ENCODE measurements around the gene CNPY1.

CNPY1 gene

DNA sequence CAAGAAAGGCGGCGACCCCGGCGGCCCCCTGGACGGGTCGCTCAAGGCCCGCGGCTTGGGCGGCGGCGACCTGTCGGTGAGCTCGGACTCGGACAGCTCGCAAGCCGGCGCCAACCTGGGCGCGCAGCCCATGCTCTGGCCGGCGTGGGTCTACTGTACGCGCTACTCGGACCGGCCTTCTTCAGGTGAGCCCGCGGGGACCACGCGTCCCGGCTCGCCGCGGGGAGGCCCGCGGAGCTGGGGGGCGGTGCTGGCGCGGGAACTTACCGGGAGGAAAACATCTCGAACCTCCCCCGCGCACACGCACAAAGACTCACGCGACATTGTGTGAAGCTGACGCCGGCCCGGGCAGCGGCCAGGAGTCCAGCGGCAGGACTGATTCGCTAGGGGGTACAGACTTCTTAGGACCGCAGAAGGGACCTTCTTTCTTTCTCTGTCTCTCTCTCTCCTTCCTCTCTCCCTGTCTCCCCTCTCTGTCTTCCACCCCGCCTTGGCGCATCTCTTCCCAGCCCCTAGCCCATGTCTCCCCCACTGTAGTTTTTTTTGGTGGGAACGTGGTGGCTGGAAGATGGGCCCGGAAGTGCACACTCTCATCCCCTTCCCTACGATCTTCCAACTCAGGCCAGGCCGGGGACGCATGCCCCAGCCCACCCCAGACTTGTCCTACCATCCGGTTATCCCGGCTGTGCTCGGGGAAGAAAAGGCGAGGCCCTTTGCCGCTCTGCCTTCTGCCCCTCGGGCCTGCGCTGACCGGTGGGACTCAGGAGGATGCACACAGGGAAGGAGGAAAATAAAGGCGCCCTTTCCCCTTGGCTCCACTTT is 87.3 kb downstream of the CNPY1 start:
- H3K9ac ChIP-seq (ENCODE audit: low read depth, low read length) = no peak overlapping the region
- H3K4me2 ChIP-seq (ENCODE audit: insufficient read depth, low read length) = no peak overlapping the region
- no peak for ATAC-seq (ENCODE audit: insufficient read depth, low read depth)

GRCh38 chr7:155458111-155458877 is 88.1 kb downstream of the CNPY1 start, which contains the start of gene EN2:
EN2 (plus strand) TSS chr7:155458129; CDS start chr7:155458378, 249 bp downstream.
- Histone ChIP-seq H3K9ac (ENCODE audit: low read depth, low read length) (no peak within 1 kb of the TSS), H2AFZ (ENCODE audit: low read depth, low read length) (no peak within 1 kb of the TSS), H3K4me2 (ENCODE audit: insufficient read depth, low read length) (no peak within 1 kb of the TSS), H4K20me1 (ENCODE audit: insufficient read depth, low read length) (no peaks in the 10 kb centered on the region), H3K27ac (ENCODE audit: low read length) (no peak within 1 kb of the TSS), H3K27me3 (ENCODE audit: insufficient read depth, low read length, poor library complexity) (no peaks in the 10 kb centered on the region), H3K36me3 (ENCODE audit: insufficient read depth, low read length) (no peaks in the 10 kb centered on the region), H3K79me2 (ENCODE audit: insufficient read depth, low read length) (no peaks in the 10 kb centered on the region), H3K9me3 (ENCODE audit: insufficient read depth, low read length, severe bottlenecking) (no peaks in the 10 kb centered on the region), H3K4me1 (ENCODE audit: insufficient read depth, low read length) (no peaks in the 10 kb centered on the region), H3K4me3 (ENCODE audit: low read depth in 1 of 2, low read length in 2 of 2) (no peak within 1 kb of the TSS)
- DNase-seq (no peak), ATAC-seq (ENCODE audit: insufficient read depth, low read depth) (no peak)
- TF ChIP-seq CTCF (IDR thresholded peaks at IDR 0.05; ENCODE audit: borderline replicate concordance, extremely low read depth, low read length, poor library complexity, severe bottlenecking) (no peak), EZH2 (IDR thresholded peaks at IDR 0.05; ENCODE audit: borderline replicate concordance, low read depth, low read length, severe bottlenecking) (no peak)

More for the DNA sequence above, 87.3 kb downstream of the CNPY1 start:
- TF ChIP-seq EZH2 (IDR thresholded peaks at IDR 0.05; ENCODE audit: borderline replicate concordance, low read depth, low read length, severe bottlenecking) (no peak), CTCF (IDR thresholded peaks at IDR 0.05; ENCODE audit: borderline replicate concordance, extremely low read depth, low read length, poor library complexity, severe bottlenecking) (no peak)
- Histone ChIP-seq H3K27ac (ENCODE audit: low read length) (no peak overlapping the region), H3K9me3 (ENCODE audit: insufficient read depth, low read length, severe bottlenecking) (no peaks in the 10 kb centered on the region), H3K4me3 (ENCODE audit: low read depth in 1 of 2, low read length in 2 of 2) (no peak overlapping the region), H2AFZ (ENCODE audit: low read depth, low read length) (no peak overlapping the region), H3K79me2 (ENCODE audit: insufficient read depth, low read length) (no peaks in the 10 kb centered on the region), H4K20me1 (ENCODE audit: insufficient read depth, low read length) (no peaks in the 10 kb centered on the region), H3K27me3 (ENCODE audit: insufficient read depth, low read length, poor library complexity) (no peaks in the 10 kb centered on the region), H3K36me3 (ENCODE audit: insufficient read depth, low read length) (no peaks in the 10 kb centered on the region), H3K4me1 (ENCODE audit: insufficient read depth, low read length) (no peaks in the 10 kb centered on the region)
- no peak for DNase-seq

GRCh38 chr7:155457544-155458110 is 88.7 kb downstream of the CNPY1 start:
- H3K4me3 ChIP-seq (ENCODE audit: low read depth in 1 of 2, low read length in 2 of 2) = no peak overlapping the region
- TF ChIP-seq EZH2 (IDR thresholded peaks at IDR 0.05; ENCODE audit: borderline replicate concordance, low read depth, low read length, severe bottlenecking) (no peak), CTCF (IDR thresholded peaks at IDR 0.05; ENCODE audit: borderline replicate concordance, extremely low read depth, low read length, poor library complexity, severe bottlenecking) (no peak)
- no peaks in the 10 kb centered on the region for H3K79me2 ChIP-seq (ENCODE audit: insufficient read depth, low read length)
- H3K4me2 ChIP-seq (ENCODE audit: insufficient read depth, low read length) = no peak overlapping the region
- no peaks in the 10 kb centered on the region for H4K20me1 ChIP-seq (ENCODE audit: insufficient read depth, low read length)
- DNase-seq = no peak
- peaks cover 5% of the 10 kb centered on the region for H3K27me3 ChIP-seq (ENCODE audit: insufficient read depth, low read length, poor library complexity)
- H2AFZ ChIP-seq (ENCODE audit: low read depth, low read length) = no peak overlapping the region
- no peak overlapping the region for H3K27ac ChIP-seq (ENCODE audit: low read length)
- no peaks in the 10 kb centered on the region for H3K9me3 ChIP-seq (ENCODE audit: insufficient read depth, low read length, severe bottlenecking)
- no peak for ATAC-seq (ENCODE audit: insufficient read depth, low read depth)
- no peaks in the 10 kb centered on the region for H3K36me3 ChIP-seq (ENCODE audit: insufficient read depth, low read length)
- H3K4me1 ChIP-seq (ENCODE audit: insufficient read depth, low read length) = no peaks in the 10 kb centered on the region
- no peak overlapping the region for H3K9ac ChIP-seq (ENCODE audit: low read depth, low read length)

All from DND-41 (cell line).